Measurements from ENCODE around the gene MAPK4. TPM values are rescaled to one million over a fixed set of nuclear protein-coding genes. Genes with fewer than 3 reads are reported as not detected.
"Not testable (repeated sequence)": the region's sequence is repeated elsewhere in the genome, so short reads cannot be mapped to it uniquely, and the experiment has no call there.

The MAPK4 gene
- total RNA-seq, 1 donor from 2014 or later: 30.3 TPM

DNA sequence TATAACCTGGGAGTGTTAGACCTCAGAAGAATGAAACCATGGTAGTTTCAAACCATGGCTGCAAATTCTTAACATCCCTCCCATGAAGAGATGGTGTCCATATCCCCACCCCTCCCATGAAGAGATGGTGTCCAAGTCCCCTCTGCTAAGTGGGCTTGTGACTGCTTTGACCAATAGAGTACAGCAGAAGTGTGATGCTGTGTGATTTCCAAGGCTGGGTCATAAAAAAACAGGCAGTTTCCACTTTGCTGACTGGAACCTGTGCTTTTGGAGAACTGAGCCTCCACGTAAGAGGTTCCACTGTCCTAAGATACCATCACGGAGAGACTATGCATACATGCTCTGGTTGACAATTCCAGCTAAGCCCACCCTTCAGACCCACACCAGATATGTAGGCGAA lies 194.4 kb downstream of the MAPK4 start:
- no peak for DNase-seq

- DNase-seq: no peak
These were observed 197.5 kb downstream of the MAPK4 start for GRCh38 chr18:50757358-50757757.

- DNase-seq: no peak
These were observed 209.6 kb downstream of the MAPK4 start for GRCh38 chr18:50769463-50769862.

GRCh38 chr18:50775207-50775606 lies 215.3 kb downstream of the MAPK4 start:
- DNase-seq: no peak

DNA sequence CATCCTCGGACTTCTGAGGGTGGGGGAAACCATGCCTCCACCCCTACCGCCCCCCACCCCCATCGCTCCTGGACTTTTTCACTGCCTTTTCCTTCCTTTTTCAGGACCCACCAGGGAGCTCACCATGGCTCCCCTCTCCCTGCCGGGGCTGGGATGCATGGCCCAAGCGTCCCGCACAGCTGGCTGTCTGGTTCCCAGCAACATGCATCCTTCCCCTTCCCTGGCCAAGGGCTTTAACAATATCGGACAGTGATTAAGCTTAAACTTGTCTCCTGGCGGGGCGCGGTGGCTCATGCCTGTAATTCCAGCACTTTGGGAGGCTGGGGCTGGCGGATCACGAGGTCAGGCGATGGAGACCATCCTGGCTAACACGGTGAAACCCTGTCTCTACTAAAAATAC lies 215.8 kb downstream of the MAPK4 start:
- DNase-seq: no peak

- DNase-seq: no peak
These were observed 216.5 kb downstream of the MAPK4 start for GRCh38 chr18:50776383-50776782.

DNA sequence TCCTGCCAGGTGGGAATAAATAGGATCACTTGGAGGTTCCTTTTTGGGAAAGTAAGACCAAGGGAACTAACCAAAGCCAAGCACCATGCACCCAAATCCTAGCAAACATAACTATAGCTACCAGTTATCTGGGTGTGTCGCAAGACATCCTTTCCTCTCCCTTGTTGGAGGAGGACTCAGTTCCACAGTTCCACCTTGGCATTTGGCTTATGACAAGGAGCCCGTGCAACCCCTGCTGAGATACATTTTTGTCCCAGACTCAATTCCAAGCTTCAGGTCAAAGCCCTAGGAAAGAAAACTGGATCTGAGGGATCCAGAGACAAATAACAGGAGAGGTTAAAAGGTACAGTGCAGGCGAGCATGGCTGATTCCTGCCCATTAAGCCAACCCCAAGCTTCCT lies 219.1 kb downstream of the MAPK4 start:
- not testable (repeated sequence) for DNase-seq

Other genes with a start within 250 kb of the MAPK4 start
- 2.3 TPM for gene SKA1, start 185.0 kb upstream of the MAPK4 start, total RNA-seq

Data from occipital lobe (tissue), 2 donors.